Globus pallidus (tissue), 1 donor: ENCODE measurements around the gene SGTA.
A peak's percentile ranks its signal among the peaks of the same experiment; 100 is the strongest.
"Not testable (repeated sequence)": the region's sequence is repeated elsewhere in the genome, so short reads cannot be mapped to it uniquely, and the experiment has no call there.

ENCODE experiments used
- DNase-seq: peaks from one replicate; pipeline ENCODE4 v3.0.0-alpha.2; 2015; ENCODE audit warnings: low spot score

SGTA gene

DNA sequence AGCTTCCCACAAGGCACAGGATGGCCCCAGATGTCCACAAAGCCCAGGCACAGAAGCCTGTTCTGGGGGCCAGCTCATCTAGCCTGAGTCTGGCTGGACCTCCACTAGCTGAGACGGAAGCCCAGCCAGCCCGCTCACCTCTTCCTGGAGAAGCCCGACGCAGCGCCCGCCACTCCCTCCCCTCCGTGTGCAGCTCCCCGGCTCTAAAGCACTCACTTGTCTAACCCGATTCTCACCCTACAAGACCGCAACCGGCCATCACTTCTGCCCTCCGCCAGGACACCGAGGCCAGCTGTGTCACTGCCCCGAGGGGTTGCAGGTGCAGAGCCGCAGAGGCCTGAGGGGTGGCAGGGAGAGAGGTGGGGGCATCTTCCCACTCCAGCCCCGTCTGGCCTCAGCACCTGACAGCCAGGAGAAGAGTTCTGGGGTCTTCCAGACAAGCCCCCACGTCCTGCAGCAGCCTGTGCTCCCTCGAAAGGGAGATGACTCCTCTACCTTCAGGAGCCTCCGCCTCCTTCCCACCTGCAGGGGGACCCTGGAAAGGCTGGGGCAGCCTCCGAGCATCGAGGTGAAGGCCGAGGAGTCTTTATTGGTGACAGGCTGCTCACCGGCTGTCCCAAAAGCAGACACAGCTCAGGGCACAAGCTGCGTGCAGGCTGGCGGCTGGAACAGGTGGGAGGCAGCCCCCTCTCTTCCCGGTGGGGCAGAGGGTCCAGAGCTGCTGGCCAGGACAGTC is 56.0 kb downstream of the SGTA start:
- no peak for DNase-seq

DNA sequence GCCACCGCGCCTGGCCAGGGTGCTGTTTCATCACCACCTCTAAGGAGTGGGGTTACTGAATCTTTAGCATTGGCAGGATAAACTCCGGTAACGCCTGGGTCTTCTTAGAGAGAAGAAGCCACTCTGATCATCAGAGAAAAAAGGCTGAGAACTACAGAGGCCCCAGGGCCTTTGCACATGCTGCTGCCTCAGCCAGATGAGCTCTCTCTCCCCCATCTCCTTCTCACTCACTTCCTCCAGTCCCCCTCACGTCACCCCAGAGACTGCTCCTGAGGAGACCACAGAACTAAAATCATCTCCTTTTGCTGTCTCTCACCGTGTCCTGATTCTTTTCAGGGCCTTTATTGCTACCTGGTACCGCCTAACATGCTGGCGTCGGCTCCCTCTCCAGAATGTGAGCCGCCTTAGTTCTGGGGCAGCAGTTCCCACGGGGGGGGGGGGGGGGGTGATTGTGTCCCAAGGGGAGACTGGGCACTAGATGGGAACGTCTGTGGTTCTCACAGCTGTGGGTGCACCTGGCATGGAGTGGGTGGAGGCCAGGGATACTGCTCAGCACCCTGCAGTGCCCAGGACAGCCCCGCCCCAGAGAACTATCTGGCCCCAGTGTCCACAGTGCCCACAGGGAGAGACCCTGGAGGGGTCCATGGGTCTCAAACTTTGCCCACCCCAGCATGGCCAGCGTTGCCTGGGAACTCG is 56.8 kb downstream of the SGTA start:
- DNase-seq = no peak

DNA sequence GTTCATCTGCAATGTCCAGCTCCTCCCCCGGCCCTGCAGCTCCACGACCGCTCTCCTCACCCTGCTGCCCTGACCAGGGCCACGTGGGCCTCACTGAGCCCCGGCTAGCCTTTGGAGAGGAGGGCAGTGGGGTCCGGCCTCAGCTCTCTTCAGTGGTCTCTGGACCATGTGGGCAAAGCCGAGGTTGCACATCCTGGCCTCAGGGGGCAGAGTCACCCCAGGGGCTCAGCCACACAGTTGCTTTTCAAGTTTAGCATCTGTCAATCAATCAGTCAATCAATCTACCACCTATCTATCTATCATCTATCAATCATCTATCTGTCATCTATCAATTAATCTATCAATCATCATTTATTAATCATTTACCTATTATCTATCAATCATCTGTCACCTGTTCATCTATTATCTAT is 58.9 kb downstream of the SGTA start:
- DNase-seq = no peak

DNA sequence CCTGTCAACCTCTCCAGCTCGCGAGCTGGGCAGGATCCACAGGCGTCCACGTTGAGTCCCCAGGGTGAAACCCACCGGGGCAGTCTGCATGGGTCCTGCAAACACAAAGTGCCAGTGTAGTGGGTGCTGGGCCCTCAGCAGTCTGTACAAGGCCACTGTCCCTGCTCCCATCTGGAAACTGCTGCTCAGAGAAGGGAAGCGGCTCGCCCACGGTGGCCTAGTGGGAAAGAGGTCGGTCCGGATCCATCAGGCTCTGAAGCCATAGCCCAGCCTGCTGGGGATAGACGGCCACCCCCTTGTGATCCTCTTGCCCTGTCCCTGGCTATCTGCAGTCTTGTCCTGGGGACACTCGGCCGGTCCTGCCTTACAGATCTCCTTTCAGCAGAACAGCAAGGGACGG is 59.3 kb downstream of the SGTA start:
- DNase-seq = no peak

DNA sequence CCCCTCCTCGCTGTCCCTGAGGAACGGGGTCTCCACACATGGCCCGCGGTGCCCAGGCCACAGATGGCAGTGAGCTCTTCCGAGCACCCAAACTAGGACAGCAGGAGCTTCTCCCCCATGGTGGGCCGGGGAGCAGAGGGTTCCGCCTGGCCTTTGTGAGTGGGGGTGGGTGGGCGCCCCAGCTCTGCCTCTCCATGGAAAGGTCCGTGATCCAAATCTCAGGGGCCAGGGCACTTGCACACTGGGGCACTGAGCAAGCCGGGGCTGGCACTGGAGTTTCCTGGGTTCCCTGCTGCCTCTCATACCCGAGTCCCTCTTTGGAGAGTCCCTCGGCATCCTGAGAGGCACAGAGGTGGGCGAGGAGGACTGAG is 59.7 kb downstream of the SGTA start:
- no peak for DNase-seq

DNA sequence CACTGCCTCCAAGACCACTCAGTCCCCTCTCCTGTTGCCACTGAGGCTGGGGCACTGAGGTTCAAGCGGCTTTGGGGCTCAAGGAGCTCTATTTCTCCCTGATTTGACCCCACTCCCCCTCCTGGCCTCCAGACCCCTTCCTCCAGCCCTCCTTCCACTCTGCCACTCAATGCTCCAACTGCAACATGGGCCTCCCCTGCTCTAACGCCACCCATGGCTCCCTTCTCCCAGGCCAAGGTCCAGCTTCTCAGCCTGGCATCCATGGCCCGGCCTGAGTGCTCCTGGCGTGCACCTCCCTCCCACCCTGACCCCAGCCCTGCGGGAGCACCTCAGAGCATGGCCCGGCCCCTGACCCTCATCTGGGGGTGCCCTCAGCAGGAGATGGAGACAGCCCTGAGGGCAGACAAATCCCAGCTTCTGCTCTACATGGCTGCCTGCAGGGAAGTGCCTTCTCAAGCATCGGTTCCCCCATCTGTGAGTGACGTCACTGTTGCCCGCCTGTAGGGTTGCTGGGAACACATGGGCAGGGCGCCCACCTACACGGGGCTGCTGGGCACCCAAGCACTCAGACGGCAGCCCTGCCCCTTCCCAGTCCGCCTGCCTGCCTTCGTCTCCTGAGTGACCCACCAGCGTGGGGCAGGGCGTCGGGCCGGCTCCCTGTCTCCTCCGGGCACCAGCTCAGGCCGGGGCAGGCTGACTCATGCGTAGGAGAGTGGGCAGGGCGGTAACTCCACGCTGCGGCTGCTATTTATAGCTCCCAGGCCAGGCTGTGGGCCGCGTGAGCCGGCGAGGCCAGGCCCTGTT is 60.3 kb downstream of the SGTA start:
- DNase-seq = no peak

DNA sequence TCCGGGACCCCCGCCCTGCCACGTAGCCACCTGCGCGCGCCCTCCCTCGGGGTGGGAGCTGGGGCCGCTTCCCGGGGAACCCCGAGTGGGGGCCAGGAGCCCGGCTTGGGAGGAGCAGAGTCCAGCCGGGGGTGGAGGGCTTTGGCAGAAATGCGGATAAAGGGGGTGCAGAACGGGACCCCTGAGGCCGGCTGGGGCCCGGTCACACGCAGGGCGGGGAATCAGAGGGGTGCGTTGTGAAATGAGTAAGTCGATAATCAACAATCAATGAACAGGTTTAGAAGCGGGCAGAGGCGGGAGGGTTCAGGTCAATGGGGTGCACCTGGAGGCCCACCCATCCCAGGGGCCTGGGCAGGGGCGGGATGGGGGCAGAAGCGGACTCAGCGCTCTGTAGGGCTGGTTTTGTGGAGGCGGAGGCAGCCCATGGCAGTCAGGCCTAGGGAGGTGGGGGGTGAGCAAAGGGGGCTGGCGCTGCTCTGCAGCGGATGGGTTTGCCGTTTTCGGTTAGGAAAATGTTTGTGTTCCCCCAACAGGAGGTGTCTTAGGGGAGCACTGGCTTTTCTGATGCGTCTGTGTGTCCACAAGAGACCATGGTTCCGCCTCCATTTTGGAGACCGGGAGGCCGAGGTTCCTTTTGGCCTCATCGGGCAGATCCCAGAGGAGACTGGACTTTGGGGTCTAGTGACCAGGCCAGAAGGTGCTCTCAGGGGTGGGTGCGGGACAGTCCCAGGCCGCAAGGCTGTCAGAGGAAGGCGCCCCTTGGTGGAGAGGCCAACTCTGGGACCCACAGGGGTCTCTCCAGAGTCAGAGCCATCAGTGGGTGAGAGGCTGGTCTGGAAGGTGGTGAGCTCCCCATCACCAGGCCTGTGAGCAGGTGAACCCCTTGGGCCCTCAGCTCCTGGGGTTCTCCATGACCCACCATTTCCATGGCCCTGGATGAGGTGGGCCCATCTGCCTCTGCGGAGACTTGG is 61.2 kb downstream of the SGTA start:
- no peak for DNase-seq

DNA sequence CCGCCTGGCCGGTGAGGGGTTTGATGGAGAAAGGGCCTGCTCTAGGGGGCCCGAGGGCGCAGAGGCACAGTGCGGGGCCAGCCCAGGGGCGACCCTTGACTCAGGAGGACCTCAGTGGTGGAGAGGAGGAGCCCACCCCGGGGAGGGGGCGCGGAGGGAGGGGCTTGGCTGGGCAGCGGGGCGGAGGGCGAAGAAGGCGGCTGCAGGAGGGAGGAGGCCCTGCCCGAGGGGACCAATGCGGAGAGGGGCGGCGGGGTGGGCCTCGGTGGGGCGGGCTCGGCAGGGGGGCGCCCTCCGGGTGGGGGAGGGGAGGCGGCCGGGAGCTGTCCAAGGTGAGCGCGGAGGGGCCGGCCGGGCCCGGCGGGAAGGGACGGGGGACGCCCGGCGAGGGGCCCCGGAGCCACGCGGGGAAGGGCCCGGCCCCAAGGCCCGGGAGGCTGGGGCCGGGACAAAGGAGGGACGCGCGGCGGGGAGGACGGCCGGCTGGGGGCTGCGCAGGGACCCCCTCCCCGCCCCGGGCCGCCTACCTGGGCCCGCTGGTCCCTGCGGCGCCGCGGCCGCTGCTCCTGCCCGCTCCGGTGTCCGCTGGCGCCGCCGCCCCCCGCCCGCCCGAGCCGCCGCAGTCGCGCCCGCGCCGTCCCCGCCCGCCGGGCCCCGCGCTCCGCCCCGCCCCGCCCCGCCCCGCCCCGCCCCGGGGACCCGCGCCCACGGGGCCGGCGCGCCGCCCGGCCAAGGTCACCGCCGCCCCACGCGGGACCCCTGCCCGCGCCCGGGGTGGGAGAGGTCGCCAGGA is 62.1 kb downstream of the SGTA start, which contains the start of gene DIRAS1:
TSS of gene DIRAS1 (minus strand) at position 596 of the 793 bp plus-strand sequence. CDS start 3,566 bp downstream, outside the sequence.
- DNase-seq = no peak

DNA sequence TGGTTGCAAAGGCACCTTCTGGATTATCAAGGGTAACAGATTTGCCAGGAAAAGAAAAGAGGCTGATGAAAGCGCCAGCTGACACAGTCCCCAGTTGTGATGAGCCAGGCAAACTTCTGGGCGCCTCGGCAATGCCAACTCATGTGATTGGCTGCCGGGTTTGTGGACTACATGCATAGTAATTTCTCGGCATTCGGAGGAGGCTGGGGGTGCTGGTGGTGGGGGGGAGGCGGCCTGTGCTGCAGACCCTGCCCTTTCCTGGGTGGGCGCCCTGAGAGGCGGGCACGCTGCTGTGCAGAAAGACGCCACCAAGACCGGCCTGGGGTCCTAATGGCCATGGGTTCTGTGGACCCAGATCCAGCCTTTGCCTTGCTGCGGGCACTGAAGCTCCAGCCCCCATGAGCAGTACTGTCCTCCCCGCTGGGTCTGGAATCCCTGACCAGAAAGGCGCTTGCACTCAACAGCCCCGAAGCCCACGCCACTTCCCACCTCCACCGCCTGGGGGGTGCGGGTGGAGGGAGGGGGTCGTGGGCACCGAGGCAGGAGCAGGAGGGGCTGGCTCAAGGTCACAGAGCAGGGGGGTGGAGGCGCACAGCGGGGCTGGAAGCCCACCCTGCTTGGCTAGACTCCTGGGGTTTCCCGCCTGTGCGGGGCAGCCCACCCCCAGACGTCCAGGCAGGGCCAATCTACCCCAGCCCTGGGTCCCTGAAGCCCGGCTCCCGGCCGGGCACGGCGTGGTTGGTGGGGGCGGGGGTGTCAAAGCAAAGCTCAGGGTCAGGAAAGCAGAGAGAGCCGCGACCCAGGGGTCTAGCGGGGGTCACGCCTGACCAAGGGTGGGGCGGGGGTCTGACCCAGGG is 62.9 kb downstream of the SGTA start:
- DNase-seq = peak; percentile 40

DNA sequence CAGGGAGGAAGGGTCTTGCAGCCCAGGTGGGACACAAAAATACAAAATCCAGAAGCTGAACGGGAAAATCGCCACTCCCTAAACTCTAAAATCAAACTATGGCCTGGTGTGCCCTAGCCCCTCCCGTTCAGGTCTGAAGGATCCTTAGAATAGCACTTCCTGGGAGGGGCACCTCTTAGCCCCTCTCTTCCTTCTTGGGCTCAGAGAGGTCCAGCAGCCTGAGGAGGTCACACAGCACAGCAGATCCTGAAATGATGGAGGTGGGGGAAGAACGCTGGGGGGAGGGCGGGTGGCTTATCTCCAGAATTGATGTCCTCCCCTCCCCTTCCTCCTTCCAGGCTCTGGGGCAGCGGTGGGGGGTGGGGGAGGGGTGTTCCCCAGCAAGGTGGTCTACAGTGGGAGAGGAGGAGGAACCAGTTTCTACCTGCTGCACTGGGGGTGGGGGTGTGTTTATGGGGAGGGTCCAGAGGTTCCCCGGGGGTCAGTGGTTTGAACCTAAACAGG is 63.8 kb downstream of the SGTA start:
- no peak for DNase-seq

DNA sequence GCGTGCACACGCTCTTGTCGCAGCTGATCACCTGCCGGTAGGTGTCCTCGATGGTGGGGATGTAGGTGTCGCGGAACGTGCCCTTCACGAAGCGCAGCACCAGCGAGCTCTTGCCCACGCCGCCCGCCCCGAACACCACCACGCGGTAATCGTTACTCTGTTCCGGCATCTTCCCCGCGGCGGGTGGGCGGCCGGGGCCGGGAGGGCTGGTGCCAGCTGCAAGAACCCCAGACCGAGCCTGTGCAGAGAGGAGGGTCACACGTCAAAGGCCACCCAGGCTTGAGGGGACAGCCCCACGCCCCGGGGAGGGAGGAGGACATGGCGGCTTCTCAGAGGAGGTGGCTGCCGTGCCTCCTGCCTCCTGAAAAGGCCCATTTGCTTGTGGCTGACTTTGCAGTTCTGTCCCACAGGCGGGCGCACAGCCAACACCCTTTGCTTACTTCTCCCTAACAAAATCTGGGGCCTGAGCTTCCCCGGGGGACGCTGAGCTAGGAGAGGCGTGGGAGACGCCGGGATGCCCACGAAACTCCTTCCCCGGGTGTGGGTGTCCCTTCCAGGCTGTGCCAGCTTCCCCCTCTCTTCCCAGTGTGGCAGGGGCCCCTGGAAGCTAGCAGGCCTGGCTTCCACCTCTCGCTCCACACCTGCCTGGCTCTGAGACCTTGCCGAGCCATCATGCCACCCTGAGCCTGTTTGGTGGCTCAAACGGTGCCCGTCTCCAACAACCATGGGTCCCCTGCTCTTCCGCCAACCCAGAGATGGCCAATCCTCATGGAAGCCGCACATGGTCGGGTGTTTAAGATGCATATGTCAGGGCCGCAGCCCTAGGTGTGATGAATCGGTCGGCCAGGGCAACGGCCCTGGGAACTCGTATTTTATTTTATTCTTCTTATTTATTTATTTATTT is 65.2 kb downstream of the SGTA start:
- no peak for DNase-seq

DNA sequence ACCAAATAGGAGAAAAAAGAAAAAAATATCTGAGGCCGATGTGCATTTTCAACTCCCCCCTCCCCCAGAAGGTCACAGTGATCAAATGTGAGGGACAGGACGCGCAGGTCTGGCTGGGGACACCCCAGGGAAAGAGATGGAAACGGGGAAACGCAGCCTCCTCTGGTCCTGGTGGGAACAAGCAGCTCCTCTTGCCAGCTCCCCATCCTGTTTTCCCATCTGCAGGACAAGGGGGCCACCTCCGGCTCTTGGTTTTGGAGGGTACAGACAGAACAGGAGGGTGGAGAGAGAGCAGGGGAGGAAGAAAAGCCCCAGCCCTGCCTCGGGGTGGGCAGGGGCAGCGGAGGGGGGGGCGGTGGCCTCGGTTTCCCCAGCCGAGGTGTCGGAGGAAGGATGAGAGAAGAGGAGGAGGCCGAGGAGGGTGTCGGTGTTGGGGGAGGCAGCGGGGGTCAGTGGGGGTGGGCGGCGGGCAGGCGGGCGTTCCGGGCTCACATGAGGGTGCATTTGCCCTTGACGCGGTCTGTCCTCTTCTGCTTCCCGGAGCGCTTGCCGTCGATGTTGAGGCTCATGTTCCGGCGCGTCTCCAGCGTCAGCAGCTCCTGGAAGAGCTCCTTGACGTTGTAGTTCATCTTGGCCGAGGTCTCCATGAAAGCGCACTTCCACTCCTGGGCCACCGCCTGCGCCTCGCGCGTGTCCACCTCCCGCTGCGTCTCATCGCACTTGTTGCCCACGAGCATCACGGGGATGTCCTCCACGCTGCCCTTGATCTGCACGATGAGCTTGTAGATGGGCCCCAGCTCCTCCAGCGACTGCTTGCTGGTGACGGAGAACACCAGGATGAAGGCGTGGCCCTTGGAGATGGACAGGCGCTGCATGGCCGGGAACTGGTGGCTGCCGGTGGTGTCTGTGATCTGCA is 66.1 kb downstream of the SGTA start:
- no peak for DNase-seq

DNA sequence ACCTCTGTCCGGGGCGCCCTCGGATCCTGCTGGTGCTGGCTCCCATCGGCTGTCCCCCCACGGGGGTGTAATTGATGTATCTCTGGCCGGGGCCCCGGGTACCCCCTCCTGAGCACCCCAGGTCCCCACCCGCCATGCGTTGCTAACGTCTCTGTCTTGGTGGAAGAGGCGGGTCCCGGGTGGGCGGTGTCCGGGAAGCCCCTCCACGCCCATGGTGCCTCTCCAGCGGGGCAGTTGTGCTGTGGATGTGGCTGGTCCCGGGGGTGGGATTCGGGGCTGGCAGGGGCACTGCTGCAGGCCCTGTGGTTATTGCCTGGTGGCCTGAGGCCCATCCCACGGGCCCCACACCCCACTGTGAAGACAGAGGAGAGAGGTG is 66.8 kb downstream of the SGTA start:
- DNase-seq = no peak

DNA sequence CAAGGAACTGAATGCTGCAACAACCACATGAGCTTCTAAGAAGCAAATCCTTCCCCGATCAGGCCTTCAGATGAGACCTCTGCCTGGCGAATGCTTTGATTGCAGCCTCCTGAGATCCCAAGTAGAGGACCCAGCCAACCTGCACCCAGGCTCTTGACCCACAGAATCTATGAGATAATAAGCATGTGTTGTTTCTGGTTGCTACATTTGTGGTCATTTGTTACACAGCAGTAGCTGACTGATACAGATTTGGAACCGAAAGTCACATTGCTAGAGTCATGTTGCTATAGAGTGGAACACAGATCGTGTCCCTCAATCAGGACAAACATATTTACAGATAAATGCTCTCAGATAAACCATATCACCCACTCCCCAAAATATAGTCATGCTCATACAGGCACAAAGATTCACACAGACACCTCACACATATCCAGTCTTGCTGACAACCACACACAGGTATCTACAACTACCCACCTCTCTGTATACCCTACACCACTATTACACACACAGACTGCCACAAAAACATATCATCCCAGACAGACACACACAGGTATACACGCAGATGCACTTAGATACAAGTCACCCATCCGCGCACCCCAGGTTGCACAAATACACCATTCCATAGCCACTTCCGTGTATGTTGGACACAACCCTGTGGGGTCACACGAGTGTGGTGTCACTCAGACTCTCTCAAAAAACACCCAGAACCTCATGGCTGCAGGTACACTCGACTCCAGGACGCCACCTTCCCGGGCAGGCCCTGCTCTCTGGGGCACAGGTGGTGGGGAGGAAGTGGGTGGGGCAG is 67.4 kb downstream of the SGTA start:
- no peak for DNase-seq

DNA sequence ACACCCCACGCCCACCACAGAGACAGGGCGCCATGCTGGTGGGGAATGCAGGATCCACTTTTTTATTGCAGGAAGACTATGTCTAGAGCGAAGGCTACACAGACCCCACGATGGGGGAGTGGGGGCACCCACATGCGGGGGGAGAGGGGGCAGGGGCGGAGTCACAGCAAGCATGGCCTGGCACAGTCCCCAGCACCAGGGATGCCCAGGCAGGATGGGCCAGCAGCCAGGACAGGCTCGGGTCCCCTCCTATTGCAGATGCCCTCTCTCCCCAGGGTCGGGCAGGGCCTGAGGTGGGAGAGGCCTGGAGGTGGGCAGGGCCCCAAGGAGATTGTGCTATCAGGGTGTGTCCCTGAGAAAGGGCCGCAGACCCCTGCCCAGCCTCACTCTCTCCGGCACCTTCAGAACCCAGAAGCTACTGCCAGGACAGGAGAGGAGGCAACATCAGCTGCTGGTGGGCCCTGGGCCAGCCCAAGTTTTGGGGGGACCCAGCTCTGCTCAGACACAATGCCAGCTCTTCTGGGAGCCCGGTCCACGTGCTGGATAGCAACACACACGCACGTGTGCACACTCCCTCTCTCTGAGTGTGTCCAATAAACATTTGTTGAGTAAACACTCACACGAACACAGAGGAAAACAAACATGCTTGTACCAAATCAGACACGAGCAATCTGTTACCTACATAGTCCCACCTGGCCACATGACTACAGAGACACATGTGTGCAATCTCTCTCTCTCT is 68.4 kb downstream of the SGTA start:
- no peak for DNase-seq

DNA sequence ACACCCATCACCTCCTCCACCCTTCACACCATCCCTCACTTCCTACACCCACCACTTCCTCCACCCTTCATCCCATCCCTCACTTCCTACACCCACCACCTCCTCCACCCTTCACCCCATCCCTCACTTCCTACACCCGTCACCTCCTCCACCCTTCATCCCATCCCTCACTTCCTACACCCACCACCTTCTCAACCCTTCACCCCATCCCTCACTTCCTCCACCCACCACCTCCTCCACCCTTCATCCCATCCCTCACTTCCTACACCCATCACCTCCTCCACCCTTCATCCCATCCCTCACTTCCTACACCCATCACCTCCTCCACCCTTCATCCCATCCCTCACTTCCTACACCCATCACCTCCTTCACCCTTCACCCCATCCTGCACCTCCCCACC is 69.0 kb downstream of the SGTA start:
- not testable (repeated sequence) for DNase-seq
